SU-DHL-6 (cell line): ENCODE measurements around the gene PDSS1.

Experiments
- CTCF ChIP-seq: fragments of 200-600 bp; sonication (generic); IDR thresholded peaks from one replicate; pipeline ENCODE4 v1.5.1; 2017; ENCODE audit warnings: antibody characterized with exemption, mild to moderate bottlenecking, low read length, moderate library complexity; ENCODE audit not compliant: insufficient read depth, poor library complexity, severe bottlenecking
- EZH2phosphoT487 ChIP-seq: fragments of 200-600 bp; sonication (generic), shearing (Covaris generic); conservative IDR thresholded peaks from 2 replicates; pipeline ENCODE4 v1.6.1; 2018; ENCODE audit warnings: mild to moderate bottlenecking, antibody characterized with exemption, low read length, moderate library complexity, mixed read lengths

GRCh38 chr10:26777686-26778085 is 80.2 kb downstream of the PDSS1 start:
- TF ChIP-seq EZH2phosphoT487 (no peak), CTCF (no peak)
